HG03103 (cell line): ENCODE results near the gene ITPK1.
"Not testable (repeated sequence)": the region's sequence is repeated elsewhere in the genome, so short reads cannot be mapped to it uniquely, and the experiment has no call there.

Experiments
- ATAC-seq: cut with Tn5 transposase; IDR thresholded peaks from one replicate; pipeline ENCODE4 v1.9.1; 2021; ENCODE audit warnings: low read depth; ENCODE audit not compliant: unreplicated experiment

Gene ITPK1

DNA sequence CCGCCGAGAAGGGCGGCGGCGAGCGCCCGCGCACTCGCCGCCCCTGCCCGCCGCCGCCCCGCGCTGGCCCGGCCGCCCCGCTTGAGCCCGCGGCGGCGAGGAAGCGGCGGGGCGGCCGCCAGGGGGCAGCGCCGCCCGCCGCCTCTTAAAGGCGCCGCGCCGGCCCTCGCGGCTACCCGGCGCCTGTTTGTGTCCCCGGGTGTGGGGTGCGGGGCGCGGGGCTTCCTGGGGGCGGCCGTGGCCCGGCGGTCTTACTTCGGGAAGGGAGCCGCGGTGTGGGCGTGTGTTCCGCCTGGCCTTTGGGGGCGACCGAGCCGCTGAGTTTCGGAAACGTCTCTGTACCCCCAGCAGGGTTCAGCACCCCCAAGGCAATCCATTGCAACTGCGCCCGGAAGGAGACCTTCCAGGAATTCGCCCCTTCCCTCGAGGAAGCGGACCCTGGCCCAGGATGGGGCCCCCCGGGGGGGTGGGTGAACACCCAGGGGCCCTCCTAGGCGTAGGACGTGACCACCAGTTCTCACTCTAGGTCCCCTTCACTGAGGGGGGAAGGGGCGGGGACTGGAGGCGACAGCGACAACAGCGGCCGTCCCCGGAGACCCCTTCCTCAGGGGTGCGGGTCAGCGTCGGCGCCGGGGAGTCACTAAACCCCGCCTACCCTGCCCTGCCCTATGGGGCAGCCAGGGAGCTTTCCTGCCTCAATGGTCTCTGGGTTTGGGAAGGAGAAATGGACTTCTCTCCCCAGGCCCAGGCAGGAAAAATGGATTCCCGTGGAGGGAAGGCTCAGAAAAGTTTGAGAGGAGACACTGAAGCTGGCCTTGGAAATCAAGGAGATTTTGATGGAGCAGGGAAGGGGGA lies at the start of gene ITPK1:
Gene ITPK1 (minus strand): TSS at position 105 of the 855 bp plus-strand sequence. CDS start 762 bp downstream, outside the sequence.
- peak; percentile 33 for ATAC-seq

DNA sequence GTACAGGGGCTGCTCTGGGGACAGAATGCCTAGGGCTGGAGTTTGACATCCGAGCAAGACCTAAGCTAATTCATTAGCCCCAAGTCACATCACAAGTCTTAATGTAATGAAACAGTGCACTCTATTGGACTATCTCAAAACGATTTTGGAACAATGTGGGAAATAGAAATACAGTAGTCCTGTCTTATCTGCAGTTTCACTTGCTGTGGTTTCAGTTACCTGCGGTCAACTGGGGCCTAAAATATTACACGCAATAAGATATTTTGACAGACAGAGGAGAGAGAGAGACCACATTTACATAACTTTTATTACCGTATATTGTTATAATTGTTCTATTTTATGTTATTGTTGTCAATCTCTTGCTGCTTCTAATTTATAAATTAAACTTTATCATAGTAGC lies 47.8 kb upstream of the ITPK1 start:
- ATAC-seq = no peak

DNA sequence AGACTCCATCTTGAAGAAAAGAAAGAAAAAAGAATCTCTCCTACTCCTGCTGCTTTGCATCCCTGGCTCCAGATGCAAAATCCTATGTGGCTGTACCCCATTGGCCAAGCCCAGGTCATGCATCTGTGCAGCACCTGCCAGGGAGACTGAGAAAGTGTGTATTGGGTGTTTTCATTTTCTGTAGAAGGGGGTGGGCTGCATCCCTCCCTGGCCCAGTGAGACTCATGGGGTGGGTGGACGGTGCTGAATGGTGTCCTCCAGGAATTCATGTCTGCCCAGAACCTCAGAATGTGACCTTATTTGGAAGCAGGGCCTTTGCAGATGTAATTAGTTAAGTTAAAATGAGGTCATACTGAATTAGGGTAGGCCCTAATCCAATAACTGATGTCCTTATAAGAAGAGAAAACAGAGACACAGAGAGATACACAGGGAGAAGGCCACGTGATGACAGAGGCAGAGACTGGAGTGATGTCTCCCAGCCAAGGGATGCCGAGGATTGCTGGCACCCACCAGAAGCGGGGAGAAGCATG lies 45.8 kb upstream of the ITPK1 start:
- no peak for ATAC-seq

DNA sequence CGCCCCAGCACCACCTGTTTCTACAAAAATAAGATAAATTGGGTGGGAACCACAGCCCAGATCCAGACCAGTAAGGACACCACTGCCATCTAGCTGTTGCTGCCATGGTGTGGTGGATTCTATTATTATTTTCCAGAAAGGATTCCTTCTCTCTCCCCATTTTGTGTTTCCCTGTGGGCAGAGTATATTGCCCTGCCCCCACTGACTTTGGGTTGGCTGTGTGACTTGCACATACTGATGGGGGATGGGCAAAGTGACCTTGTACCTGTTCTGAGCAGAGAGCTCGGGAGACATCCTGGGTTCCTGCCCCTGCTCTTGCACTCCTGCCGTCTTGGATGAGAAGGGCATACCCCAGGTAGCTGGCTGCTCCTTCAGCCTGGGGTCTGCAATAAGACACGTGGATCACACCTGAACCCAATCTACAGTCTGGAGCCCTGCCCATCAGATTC lies 44.7 kb upstream of the ITPK1 start:
- no peak for ATAC-seq

DNA sequence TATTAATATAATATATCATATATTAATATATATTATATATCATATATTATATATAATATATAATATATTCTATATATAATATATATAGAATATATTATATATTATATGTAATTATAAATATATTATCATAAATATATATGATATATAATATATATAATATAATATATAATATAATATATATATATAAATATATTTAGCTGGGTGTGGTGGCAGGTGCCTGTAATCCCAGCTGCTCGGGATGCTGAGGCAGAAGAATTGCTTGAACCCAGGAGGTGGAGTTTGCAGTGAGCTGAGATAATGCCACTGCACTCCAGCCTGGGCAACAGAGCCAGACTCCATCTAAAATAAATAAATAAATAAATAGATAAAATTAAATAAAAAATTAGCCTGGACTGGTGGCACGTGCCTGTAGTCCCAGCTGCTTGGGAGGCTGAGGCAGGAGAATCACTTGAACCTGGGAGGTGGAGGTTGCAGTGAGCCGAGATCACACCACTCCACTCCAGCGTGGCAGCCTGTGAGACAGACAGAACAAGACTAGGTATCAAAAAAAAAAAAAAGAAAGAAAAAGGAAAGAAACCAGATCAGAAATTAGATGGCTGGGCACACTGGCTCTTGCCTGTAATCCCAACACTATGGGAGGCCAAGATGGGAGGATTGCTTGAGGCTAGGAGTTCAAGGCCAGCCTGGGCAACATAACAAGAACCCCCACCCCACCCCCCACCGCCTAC lies 44.1 kb upstream of the ITPK1 start:
- ATAC-seq = not testable (repeated sequence)

DNA sequence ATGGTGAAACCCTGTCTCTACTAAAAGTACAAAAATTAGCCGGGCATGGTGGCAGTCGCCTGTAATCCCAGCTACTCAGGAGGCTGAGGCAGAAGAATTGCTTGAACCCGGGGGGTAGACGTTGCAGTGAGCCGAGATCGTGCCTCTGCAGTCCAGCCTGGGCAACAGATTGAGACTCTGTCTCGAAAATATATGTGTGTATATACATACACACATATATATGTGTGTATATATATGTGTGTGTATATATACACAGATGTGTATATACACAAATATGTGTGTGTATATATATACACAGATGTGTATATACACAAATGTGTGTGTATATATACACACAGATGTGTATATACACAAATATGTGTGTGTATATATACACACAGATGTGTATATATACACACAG lies 42.6 kb upstream of the ITPK1 start:
- not testable (repeated sequence) for ATAC-seq

DNA sequence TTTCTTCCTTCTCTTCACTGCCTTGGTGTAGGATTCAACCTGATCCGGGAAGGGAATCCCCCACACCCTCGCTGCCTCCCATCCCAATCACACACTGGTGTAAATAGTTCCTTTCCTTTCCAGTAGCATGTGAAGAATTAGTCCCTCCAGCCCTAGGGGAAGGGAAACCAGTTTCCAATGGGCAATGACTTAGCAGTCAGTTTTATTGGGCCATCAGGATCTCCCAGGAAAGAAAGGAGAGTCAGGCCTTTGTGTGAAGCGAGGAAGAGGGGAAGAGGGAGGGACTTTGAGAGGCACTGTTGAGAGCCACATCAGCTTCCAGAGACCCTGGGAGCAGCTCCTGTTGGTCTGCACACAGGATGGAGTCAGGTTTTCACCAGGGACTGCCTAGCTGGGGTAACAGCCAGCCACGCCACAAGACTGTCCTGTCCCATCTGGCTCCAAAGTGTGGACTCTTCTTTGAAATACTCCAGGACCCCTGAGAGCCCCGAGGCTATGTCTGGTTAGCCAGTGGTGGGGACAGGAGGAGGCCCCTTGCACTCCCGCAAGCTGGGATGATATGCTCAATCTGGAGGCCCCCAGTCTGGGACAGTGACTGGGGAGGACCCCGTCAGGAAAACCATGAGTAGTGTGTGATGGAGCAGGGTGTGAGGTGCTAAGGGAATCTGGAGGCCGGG lies 41.1 kb upstream of the ITPK1 start:
- no peak for ATAC-seq

DNA sequence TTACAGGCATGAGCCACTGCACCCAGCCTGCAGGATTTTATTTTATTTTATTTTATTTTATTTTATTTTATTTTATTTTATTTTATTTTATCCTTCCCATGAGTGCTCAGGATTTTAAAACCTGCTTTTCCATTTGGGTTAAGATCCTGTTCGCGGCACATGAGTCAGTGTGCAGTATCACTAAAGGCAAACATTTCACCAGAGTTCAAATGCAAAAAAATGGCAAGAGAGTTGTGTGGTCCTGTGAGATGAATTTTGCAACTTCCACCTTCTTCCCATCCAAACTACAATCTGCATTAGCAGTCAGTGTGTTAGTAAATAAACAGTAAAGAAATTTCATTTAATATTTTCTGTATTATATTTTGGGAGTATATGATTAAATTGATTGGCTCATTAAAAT lies 39.9 kb upstream of the ITPK1 start:
- no peak for ATAC-seq

DNA sequence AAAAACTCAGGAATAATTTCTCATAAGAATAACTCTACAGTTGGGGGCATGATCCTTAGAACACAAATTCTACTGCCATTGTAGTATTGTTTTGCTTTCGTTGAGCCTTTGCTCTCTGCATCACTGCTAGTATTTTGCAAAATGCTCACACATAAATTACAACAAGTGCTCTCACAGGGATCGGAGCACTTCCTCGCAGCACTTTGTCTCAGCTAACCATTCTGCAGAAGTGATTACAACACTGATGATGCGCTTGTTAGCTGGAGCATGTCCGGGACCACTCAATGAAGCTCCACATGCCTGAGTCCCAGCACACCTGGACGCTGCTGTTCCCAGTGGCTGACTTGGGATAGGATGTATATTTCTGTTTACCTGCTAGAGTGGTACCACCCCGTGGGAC lies 37.4 kb upstream of the ITPK1 start:
- ATAC-seq = no peak

DNA sequence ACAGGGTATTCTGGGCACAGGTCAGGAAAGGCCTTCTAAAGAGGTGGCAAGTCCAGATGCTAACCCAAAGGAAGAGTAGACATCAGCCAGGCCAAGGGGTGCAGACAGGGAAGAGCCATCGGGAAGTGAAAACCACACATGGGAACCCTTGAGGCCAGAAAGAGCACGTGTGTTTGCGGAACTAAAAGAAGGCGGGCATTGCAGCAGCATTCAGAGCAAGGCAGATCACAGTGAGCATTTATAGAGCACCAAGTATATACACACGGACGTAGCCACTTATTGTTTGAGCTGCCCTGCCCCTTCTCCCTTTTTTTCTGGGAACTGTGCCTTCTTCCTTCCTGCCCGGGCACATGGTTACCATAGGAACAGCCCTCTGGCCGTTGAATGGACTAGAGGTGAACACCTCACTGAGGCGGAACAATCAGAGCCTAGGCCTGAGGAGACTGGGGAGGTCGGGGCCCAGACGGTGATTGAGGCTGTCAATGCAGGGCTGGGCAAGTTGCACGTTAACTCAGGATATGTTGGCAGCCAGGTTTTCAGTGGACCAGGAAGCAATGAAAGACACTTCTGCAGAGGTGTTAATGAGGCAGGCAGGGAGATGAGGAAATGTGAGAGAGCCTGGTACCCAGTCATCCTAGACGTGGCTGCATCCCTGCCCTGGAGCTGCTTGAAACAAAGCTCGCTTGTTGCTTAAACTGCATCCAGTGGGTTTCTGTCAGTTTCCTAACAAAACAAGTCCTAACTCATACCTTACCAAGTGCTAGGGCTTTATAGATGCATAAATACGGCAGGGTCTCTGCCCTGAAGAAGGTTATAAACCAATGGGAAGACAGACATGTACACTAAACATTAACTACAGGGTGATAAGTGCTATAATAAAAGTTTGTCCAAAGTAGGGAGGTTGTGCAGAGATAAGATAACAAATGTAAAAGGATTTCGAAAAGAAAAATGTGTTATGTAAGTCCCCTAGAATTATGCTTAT lies 34.8 kb upstream of the ITPK1 start:
- ATAC-seq = no peak

DNA sequence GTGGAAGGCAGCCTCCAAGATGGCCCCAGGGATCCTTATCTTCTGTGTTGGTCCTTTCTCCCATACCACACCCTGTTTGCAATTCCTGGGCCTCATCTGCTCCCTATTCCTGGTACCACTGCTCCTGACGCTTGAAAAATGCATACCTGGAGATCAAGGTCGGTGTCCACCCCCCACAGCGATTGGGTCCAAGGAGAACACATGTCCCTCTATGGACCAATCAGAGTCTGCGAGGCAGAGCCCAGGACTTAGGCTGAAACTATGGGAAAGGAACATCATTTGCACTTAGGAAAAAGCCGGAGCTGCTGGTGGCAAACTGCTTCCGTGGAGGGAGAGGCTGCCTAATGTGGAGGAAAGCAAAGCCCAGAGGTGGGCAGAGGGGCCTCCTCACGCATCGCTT lies 33.3 kb upstream of the ITPK1 start:
- no peak for ATAC-seq

DNA sequence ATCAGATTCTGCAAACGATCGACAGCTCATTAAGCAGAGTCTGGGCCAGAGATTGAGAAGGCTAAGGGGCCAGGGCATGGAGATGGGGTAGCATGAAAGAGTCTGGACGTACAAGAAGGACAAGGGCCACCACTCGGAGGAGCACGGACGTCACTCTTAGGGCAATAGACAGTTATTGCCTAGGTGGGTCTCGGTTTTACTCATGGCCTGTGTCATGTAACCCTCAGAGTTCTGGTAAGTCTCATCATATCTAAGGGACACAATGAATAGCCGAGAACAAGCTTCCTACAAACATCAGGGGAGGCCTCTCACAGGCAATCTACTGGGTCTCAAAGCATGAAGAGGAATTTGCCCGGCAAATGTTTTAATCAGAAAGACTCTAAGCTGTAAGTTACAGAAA lies 30.4 kb upstream of the ITPK1 start:
- no peak for ATAC-seq

DNA sequence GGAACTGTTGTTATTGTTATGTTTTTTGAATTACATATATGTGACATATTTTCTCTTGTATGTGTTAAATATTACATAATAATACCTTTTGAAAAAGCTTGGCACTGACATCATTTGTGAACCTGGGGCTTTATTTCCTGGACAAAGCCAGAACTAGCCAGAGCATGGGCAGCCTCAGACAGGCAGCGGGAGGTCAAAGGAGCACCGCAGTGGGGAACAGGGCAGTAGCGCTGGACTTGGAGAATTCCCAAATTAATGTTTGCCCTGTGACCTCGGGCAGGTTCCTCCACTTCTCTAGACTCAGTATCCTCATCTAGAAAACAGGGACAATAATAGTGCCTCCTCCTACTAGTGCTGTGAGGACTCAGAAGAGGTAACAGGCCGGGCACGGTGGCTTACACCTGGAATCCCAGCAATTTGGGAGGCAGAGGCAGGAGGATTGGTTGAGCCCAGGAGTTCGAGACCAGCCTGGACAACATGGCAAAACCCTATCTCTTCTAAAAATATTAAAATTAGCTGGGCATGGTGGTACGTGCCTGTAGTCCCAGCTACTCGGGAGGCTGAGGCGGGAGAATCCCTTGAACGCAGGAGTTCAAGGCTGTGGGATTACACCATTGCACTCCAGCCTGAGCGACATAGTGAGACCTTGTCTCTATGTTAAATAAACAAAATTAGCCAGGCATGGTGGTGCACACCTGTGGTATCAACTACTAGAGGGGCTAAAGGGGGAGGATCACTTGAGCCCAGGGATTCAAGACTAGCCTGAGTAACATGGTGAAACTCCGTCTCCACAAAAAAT lies 27.3 kb upstream of the ITPK1 start:
- no peak for ATAC-seq

DNA sequence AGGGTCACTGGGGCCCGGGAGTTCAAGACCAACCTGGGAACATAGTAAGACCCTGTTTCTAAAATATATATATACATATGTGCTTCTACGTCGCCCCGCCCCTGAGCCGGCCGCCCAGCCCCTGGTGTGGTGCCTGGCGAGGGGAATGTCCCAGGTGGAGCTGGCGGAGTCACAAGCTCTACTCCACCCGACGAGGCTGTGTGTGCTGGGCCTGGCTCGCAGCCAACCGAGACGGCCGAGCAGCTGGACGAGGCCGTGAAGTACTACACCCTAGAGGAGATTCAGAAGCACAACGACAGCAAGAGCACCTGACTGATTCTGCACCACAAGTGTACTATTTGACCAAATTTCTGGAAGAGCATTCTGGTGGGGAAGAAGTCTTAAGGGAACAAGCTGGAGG lies 22.1 kb upstream of the ITPK1 start:
- no peak for ATAC-seq

DNA sequence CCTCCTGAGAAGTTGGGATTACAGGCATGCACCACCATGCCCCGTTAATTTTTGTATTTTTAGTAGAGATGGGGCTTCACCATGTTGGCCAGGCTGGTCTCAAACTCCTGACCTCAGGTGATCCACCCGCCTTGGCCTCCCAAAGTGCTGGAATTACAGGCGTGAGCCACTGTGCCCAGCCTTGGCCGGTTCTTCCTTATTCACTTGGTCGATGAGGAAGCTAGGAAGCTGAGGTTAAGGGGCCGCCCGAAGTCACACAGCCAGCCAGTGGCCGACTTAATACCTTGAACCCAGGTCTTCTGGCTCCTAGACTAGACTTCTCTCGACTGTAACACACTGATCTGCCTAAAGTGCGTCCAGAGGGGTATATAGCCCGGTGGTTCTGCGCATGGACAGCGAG lies 20.8 kb upstream of the ITPK1 start:
- not testable (repeated sequence) for ATAC-seq

DNA sequence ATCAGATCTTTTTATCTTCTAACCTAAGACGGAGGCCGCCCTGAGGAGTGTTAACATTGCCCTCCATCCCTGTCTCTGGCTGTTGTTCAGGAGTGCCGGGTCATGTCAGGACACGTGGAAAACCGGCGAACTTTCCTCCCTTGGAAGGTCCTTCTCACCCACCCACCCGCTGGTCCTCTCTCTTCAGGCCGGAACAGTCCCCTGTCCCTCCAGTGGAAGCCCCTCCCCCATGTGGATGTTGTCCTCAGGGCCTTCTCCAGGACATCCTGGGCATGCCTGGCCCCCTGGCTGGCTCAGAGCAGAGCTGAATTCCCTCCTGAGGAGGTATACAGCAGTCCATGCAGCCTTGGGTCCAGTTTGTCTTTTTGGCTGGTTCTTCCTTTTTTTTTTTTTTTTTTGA lies 20.3 kb upstream of the ITPK1 start:
- ATAC-seq = no peak

DNA sequence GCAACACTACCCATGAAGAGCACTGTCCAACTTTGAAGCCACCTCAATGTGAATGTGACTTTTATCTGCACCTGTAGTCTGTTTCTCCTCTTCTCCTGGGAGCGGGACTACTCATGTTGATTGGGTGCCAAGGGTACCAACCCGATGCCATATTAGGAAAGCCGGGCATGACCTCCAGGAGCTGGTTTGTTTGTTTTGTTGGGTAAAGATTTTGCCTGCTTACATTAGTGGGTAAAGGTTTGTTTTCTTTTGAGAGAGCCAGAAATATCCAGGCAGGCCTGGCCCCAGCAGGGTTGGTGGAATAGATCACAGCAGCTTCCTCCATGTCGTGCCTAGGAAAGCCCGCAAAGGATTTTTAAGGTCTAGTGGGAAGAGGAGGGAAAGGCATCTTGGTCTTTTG lies 19.7 kb upstream of the ITPK1 start:
- no peak for ATAC-seq

DNA sequence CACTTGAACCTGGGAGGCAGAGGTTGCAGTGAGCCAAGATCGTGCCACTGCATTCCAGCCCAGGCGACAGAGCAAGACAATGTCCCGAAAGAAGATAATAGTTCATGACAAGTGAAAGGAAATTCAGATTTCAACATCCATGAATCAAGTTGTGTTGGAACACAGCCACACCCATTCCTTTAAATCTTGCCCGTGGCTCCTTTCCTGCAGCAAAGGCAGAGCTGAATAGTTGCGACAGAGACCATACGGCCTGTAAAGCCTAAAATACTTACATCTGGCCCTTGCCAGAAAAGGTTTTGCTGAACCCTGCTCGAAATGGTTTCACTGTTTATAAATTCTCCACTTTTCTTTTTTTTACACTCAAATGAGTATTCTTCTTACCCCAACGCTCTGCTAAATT lies 17.7 kb upstream of the ITPK1 start:
- ATAC-seq = no peak

DNA sequence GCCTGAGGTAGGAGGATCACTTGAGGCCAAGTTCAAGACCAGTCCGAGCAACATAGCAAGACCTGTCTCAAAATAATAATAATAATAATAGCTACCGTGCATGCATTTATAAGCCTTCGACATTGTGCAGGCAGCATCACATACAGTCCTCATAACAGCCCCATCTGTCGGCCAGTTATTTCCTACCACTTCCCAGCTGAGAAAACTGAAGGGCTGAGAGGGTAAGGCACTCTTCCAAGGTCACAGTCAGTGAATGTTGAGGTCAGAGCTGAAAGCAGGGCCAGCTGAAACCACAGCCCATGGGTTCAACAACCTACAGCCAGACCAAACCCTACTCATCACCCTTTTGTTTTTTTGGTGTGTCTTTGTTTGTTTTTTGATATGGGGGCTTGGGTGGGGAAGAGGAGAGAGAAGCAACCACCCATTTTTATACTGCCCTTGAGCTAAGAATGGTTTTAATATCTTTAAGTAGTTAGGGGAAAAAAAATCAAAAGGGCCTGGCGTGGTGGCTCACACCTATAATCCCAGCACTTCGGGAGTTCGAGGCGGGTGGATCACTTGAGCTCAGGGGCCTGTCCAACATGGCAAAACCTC lies 16.8 kb upstream of the ITPK1 start:
- ATAC-seq = no peak
